Measurements from ENCODE around the gene CSNK2B. TPM values are rescaled to one million over a fixed set of nuclear protein-coding genes. Genes with fewer than 3 reads are reported as not detected.

CSNK2B gene
- total and polyA plus RNA-seq, 9 of the 15 experiments (the other 6 are each of a cell fraction or from before 2014, with no cell fraction given) = 120 to 1,126 (median 529) TPM

DNA sequence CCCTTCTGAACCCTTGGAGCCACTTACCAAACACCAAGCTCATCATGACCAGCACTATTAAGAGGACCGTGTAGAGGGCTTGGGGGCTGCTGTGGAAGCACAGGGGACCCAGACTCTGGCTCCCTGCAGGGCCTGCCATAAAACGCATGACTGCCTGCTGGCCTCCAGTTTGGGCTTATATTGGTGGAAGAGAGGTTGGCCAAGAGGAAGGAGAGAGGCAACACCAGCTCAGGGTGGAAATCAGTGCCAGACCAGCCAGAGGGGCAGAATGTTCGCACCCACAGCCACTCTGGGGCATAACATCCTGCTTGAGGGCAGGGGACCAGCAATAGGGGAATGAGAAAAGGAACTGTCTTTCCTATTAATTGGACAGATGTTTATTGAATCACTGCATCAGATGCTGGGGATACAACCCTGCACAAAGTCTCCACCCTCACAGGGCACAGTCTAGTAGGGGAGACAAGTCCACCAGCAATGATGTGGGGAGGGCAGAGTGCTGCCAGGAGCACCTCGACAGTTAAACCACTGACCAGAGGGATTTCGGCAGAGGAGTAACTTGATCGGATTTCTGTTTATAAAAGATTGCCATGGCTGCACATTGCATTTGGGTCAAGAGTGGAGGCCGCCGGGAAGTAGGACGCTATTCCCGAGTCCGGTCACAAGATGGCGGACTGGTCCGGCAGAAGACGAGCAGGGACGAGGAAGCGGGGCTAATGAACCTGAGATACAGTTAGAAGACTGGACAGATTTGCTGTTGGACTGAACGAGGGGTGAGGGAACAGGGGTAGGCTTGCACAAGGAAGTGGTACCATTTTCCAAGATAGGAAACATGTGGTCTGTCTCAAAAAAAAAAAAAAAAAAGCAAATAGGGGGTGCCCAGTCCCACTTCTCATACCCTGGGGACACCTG is 14.6 kb downstream of the CSNK2B start, which contains the start of gene LY6G5C (continued):
- TF ChIP-seq ZFP30 (CRISPR knock-in tag; IDR thresholded peaks at IDR 0.05; ENCODE audit: borderline replicate concordance) (no peak), SRSF1 (IDR thresholded peaks at IDR 0.05; ENCODE audit: low read depth, low read length) (no peak), ZNF174 (CRISPR knock-in tag; IDR thresholded peaks at IDR 0.05) (no peak), FOXJ3 (CRISPR knock-in tag; IDR thresholded peaks at IDR 0.05) (0 out of 2 replicates have a peak, but pooled peaks have one; percentile 6), JUN (IDR thresholded peaks at IDR 0.05; ENCODE audit: borderline replicate concordance, low read depth, low read length) (peak; percentile 58; the same call in 1 of the 2 replicates), JUN (CRISPR knock-in tag; IDR thresholded peaks at IDR 0.05; ENCODE audit: borderline replicate concordance) (0 out of 2 replicates have a peak, but pooled peaks have one; percentile 54), BHLHE40 (IDR thresholded peaks at IDR 0.05; ENCODE audit: low read length) (0 out of 2 replicates have a peak, but pooled peaks have one; percentile 20), MTA3 (IDR thresholded peaks at IDR 0.05; ENCODE audit: borderline replicate concordance) (peak; percentile 13; the same call in 1 of the 2 replicates), ERF (CRISPR knock-in tag; IDR thresholded peaks at IDR 0.05) (0 out of 2 replicates have a peak, but pooled peaks have one; percentile 60), EWSR1 (IDR thresholded peaks at IDR 0.05; ENCODE audit: borderline replicate concordance, low read depth, partially characterized antibody) (no peak), ZNF263 (CRISPR knock-in tag; IDR thresholded peaks at IDR 0.05; ENCODE audit: borderline replicate concordance) (peak; percentile 74), SRF (CRISPR knock-in tag; IDR thresholded peaks at IDR 0.05) (no peak), ELF1 (tag; IDR thresholded peaks at IDR 0.05) (peak; percentile 66), SPI1 (IDR thresholded peaks at IDR 0.05; ENCODE audit: borderline replicate concordance, low read depth, low read length) (peak; percentile 69), GTF2E2 (tag; IDR thresholded peaks at IDR 0.05) (no peak), NR3C1 (CRISPR knock-in tag; IDR thresholded peaks at IDR 0.05) (no peak), CHD2 (IDR thresholded peaks at IDR 0.05; ENCODE audit: low read depth, low read length) (0 out of 2 replicates have a peak, but pooled peaks have one; percentile 26), SREBF1 (IDR thresholded peaks at IDR 0.05; ENCODE audit: borderline replicate concordance, low read depth, low read length) (no peak), CCAR2 (IDR thresholded peaks at IDR 0.05; ENCODE audit: low read depth, low read length) (no peak), FOXJ2 (tag; IDR thresholded peaks at IDR 0.05) (0 out of 2 replicates have a peak, but pooled peaks have one; percentile 26), MCM3 (IDR thresholded peaks at IDR 0.05) (no peak)
- TF ChIP-seq, protein P1, sequence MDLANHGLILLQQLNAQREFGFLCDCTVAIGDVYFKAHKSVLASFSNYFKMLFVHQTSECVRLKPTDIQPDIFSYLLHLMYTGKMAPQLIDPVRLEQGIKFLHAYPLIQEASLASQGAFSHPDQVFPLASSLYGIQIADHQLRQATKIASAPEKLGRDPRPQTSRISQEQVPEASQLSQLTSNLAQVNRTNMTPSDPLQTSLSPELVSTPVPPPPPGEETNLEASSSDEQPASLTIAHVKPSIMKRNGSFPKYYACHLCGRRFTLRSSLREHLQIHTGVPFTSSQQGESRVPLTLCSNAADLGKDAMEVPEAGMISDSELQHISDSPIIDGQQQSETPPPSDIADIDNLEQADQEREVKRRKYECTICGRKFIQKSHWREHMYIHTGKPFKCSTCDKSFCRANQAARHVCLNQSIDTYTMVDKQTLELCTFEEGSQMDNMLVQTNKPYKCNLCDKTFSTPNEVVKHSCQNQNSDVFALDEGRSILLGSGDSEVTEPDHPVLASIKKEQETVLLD (IDR thresholded peaks at IDR 0.05) = 0 out of 2 replicates have a peak, but pooled peaks have one; percentile 30
- TF ChIP-seq, protein P2, sequence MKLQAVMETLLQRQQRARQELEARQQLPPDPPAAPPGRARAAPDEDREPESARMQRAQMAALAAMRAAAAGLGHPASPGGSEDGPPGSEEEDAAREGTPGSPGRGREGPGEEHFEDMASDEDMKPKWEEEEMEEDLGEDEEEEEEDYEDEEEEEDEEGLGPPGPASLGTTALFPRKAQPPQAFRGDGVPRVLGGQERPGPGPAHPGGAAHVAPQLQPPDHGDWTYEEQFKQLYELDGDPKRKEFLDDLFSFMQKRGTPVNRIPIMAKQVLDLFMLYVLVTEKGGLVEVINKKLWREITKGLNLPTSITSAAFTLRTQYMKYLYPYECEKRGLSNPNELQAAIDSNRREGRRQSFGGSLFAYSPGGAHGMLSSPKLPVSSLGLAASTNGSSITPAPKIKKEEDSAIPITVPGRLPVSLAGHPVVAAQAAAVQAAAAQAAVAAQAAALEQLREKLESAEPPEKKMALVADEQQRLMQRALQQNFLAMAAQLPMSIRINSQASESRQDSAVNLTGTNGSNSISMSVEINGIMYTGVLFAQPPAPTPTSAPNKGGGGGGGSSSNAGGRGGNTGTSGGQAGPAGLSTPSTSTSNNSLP (IDR thresholded peaks at IDR 0.05; ENCODE audit: borderline replicate concordance, low read depth, low read length) = 0 out of 2 replicates have a peak, but pooled peaks have one; percentile 41
- TF ChIP-seq, protein P3, sequence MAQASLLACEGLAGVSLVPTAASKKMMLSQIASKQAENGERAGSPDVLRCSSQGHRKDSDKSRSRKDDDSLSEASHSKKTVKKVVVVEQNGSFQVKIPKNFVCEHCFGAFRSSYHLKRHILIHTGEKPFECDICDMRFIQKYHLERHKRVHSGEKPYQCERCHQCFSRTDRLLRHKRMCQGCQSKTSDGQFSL (CRISPR knock-in tag; IDR thresholded peaks at IDR 0.05) = peak; percentile 69; the same call in 1 of the 2 replicates
- TF ChIP-seq, protein P3 (tag; IDR thresholded peaks at IDR 0.05) = no peak
